H9 (cell line): Measurements from ENCODE around the gene TSPO. TPM values are rescaled to one million over a fixed set of nuclear protein-coding genes. Genes with fewer than 3 reads are reported as not detected.

Experiments
- DNase-seq: peaks from one replicate; pipeline ENCODE4 v3.0.0-alpha.2; 2017
- H2AFZ ChIP-seq: one replicate; pipeline ENCODE4 v1.6.1; 2013; ENCODE audit warnings: mild to moderate bottlenecking, low read length, control low read depth, moderate library complexity
- H2AK5ac ChIP-seq: 2 replicates; pipeline ENCODE4 v1.6.1; 2013; ENCODE audit warnings: low read length, control low read depth, mixed read lengths; ENCODE audit not compliant: insufficient read length
- H2BK120ac ChIP-seq: one replicate; pipeline ENCODE4 v1.6.1; 2013; ENCODE audit warnings: low read depth, mild to moderate bottlenecking, low read length, control low read depth, inconsistent platforms; ENCODE audit not compliant: poor library complexity, severe bottlenecking
- H2BK12ac ChIP-seq: 2 replicates; pipeline ENCODE4 v1.6.1; 2013; ENCODE audit warnings: low read length, control low read depth, mixed read lengths, low read depth; ENCODE audit not compliant: insufficient read length
- H2BK15ac ChIP-seq: 2 replicates; pipeline ENCODE4 v1.6.1; 2013; ENCODE audit warnings: low read depth, low read length, control low read depth
- H2BK20ac ChIP-seq: one replicate; pipeline ENCODE4 v1.6.1; 2013; ENCODE audit warnings: low read depth, mild to moderate bottlenecking, low read length, control low read depth, inconsistent platforms; ENCODE audit not compliant: poor library complexity, severe bottlenecking
- H2BK5ac ChIP-seq: 2 replicates; pipeline ENCODE4 v1.6.1; 2013; ENCODE audit warnings: low read length, control low read depth, mixed read lengths; ENCODE audit not compliant: insufficient read length
- H3K14ac ChIP-seq: 2 replicates; pipeline ENCODE4 v1.6.1; 2013; ENCODE audit warnings: low read length, control low read depth; ENCODE audit not compliant: insufficient read depth
- H3K18ac ChIP-seq: 2 replicates; pipeline ENCODE4 v1.6.1; 2013; ENCODE audit warnings: low read depth, mild to moderate bottlenecking, mixed read lengths, low read length, control low read depth; ENCODE audit not compliant: insufficient read length
- H3K23ac ChIP-seq: 2 replicates; pipeline ENCODE4 v1.6.1; 2013; ENCODE audit warnings: low read length, control low read depth, mixed read lengths, low read depth; ENCODE audit not compliant: insufficient read length
- H3K23me2 ChIP-seq: 2 replicates; pipeline ENCODE4 v1.6.1; 2013; ENCODE audit warnings: low read depth, mild to moderate bottlenecking, mixed read lengths, low read length, control low read depth; ENCODE audit not compliant: insufficient read length, poor library complexity, severe bottlenecking
- H3K27ac ChIP-seq: 2 replicates; pipeline ENCODE4 v1.5.1; 2013; ENCODE audit warnings: low read length, control low read depth, mixed read lengths, low read depth; ENCODE audit not compliant: insufficient read length
- H3K27me3 ChIP-seq: 2 replicates; pipeline ENCODE4 v1.6.1; 2013; ENCODE audit warnings: low read length, control low read depth, inconsistent platforms; ENCODE audit not compliant: insufficient read depth
- H3K4ac ChIP-seq: 2 replicates; pipeline ENCODE4 v1.6.1; 2013; ENCODE audit warnings: low read depth, mild to moderate bottlenecking, control low read depth, inconsistent platforms, low read length, moderate library complexity
- H3K4me1 ChIP-seq: 2 replicates; pipeline ENCODE4 v1.6.1; 2013; ENCODE audit warnings: low read length, control low read depth, inconsistent platforms; ENCODE audit not compliant: insufficient read depth
- H3K4me2 ChIP-seq: 2 replicates; pipeline ENCODE4 v1.6.1; 2013; ENCODE audit warnings: low read length, control low read depth, mixed read lengths; ENCODE audit not compliant: insufficient read length, insufficient read depth
- H3K56ac ChIP-seq: 2 replicates; pipeline ENCODE4 v1.6.1; 2013; ENCODE audit warnings: low read depth, mild to moderate bottlenecking, mixed read lengths, low read length, control low read depth; ENCODE audit not compliant: insufficient read length
- H3K79me1 ChIP-seq: 2 replicates; pipeline ENCODE4 v1.6.1; 2013; ENCODE audit warnings: low read depth, mild to moderate bottlenecking, moderate library complexity, low read length, control low read depth, inconsistent platforms; ENCODE audit not compliant: insufficient read depth, poor library complexity, severe bottlenecking
- H3K79me2 ChIP-seq: 2 replicates; pipeline ENCODE4 v1.6.1; 2013; ENCODE audit warnings: low read length, control low read depth, inconsistent platforms; ENCODE audit not compliant: insufficient read depth
- H3K9ac ChIP-seq: 2 replicates; pipeline ENCODE4 v1.6.1; 2013; ENCODE audit warnings: low read length, control low read depth, mixed read lengths; ENCODE audit not compliant: insufficient read length; ENCODE audit errors: extremely low read depth
- H3K9me3 ChIP-seq: one replicate; pipeline ENCODE4 v1.6.1; 2013; ENCODE audit warnings: low read depth, low read length, inconsistent platforms; ENCODE audit not compliant: control insufficient read depth
- H3T11ph ChIP-seq: one replicate; pipeline ENCODE4 v1.6.1; 2013; ENCODE audit warnings: mild to moderate bottlenecking, low read length, control low read depth, inconsistent platforms
- H4K20me1 ChIP-seq: one replicate; pipeline ENCODE4 v1.6.1; 2013; ENCODE audit not compliant: control insufficient read depth, insufficient read length, insufficient read depth
- H4K5ac ChIP-seq: 2 replicates; pipeline ENCODE4 v1.6.1; 2013; ENCODE audit warnings: low read depth, mild to moderate bottlenecking, mixed read lengths, low read length, control low read depth; ENCODE audit not compliant: insufficient read length
- H4K8ac ChIP-seq: replicated peaks from 2 replicates; pipeline ENCODE4 v1.6.1; 2013; ENCODE audit warnings: low read length, control low read depth, mixed read lengths, low read depth; ENCODE audit not compliant: insufficient read length
- H4K91ac ChIP-seq: 2 replicates; pipeline ENCODE4 v1.6.1; 2013; ENCODE audit warnings: low read depth, mild to moderate bottlenecking, moderate library complexity, mixed read lengths, low read length, control low read depth; ENCODE audit not compliant: insufficient read length
- H3K27ac Mint-ChIP-seq, 3 experiments: 2 replicates in 2 of 3; 3 replicates in 1 of 3; pipeline ENCODE4 v1.8.0; 2020 to 2021; ENCODE audit warnings: mixed read lengths in 3 of 3, mild to moderate bottlenecking in 1 of 3, moderate library complexity in 1 of 3
- H3K27me3 Mint-ChIP-seq: 2 replicates; pipeline ENCODE4 v1.8.0; 2021; ENCODE audit warnings: low read depth, mild to moderate bottlenecking, moderate library complexity, mixed read lengths
- H3K36me3 Mint-ChIP-seq, 3 experiments: 2 replicates in 2 of 3; 3 replicates in 1 of 3; pipeline ENCODE4 v1.8.0; 2020 to 2021; ENCODE audit warnings: low read depth in 3 of 3, mixed read lengths in 3 of 3; ENCODE audit not compliant: insufficient read depth in 1 of 3
- H3K4me1 Mint-ChIP-seq, 2 experiments: 2 replicates each; pipeline ENCODE4 v1.8.0; 2020; ENCODE audit warnings: mixed read lengths in 2 of 2
- H3K4me3 Mint-ChIP-seq, 2 experiments: 2 replicates in 1 of 2; 3 replicates in 1 of 2; pipeline ENCODE4 v1.8.0; 2020 to 2021; ENCODE audit warnings: mild to moderate bottlenecking in 2 of 2, mixed read lengths in 2 of 2, moderate library complexity in 1 of 2
- H3K9me3 Mint-ChIP-seq, 2 experiments: 2 replicates in 1 of 2; 3 replicates in 1 of 2; pipeline ENCODE4 v1.8.0; 2020; ENCODE audit warnings: mild to moderate bottlenecking in 2 of 2, mixed read lengths in 2 of 2, moderate library complexity in 1 of 2
- WGBS: extraction: QIAGEN DNeasy Blood & Tissue Kit; methylation state at CpG from one replicate; pipeline ENCODE4 v1.1.7; 2013; ENCODE audit warnings: missing lambda C conversion rate, low lambda C conversion rate, mixed read lengths; ENCODE audit not compliant: insufficient read length; ENCODE audit errors: extremely low coverage; 5-methylcytosine and 5-hydroxymethylcytosine counted together
- total RNA-seq: library from RNA; stranded (reverse); gene quantifications from 2 replicates; pipeline ENCODE4 v1.2.1, GENCODE V29; 2021
- TF ChIP-seq, protein P1 (sequence below): fragments of 200-600 bp; sonication (generic); conservative IDR thresholded peaks from 3 replicates; pipeline ENCODE4 v1.8.0; 2021; ENCODE audit warnings: antibody characterized with exemption, mild to moderate bottlenecking

Gene TSPO
- total RNA-seq, 1 experiment from 2014 or later: 14.8 TPM

DNA sequence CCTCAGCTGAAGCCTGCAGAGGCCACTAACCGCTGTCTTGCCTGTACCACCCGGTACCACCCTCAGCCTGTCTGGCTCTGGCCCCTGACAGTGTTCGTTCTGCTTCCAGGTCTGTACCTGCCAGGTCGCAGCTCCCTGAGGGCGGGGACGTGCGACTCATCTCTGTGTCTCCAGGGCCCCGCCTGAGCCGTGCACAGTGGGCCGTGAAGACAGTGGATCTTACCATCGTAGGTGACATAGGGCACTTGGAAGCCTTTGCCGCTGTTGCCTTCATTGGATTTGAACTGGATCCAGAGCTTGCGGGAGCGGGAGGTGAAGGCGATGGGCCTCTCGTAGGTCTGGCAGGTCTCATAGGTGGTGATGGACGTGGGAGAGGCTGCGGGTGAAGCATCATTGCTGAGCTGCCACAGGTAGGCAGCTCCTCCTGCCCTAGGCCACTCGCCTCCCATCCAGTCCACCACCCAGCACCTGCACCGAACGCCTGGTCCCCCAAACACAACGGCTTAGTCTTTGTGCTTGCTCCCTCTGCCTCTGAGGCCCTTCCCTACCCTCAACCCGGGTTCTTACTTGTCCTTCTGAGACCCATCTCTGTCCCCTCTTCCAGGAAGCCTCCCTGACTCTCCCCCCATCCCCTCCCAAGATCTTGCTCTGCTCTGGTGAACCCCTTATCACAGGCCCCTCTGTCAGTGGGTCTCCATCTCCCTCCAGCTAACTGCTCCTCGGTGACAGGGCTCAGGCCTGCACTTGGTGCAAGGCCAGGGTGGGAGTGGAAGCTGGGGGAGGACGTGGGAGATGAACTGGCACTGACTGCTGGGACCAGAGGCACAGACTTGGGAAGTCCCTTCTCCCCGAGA lies 56.7 kb downstream of the TSPO start:
- H3K9me3 Mint-ChIP-seq: no peaks in the 10 kb centered on the region
- peaks cover 7 to 17% of the 10 kb centered on the region in 2 experiments; a peak in 3 of 4 replicates for H3K4me1 Mint-ChIP-seq
- no peak overlapping the region for H3K56ac ChIP-seq

More for the DNA sequence above, 56.7 kb downstream of the TSPO start:
- Histone ChIP-seq H2BK15ac (no peak overlapping the region), H4K8ac (no peak overlapping the region), H2AK5ac (no peak overlapping the region), H3K9ac (no peak overlapping the region), H2BK5ac (no peak overlapping the region), H4K20me1 (no peaks in the 10 kb centered on the region), H2BK120ac (no peak overlapping the region), H3K4me1 (no peaks in the 10 kb centered on the region), H3K4me2 (no peak overlapping the region), H4K5ac (no peak overlapping the region), H3K4ac (no peak overlapping the region), H3K9me3 (no peaks in the 10 kb centered on the region), H3K79me1 (no peaks in the 10 kb centered on the region), H3K23me2 (no peaks in the 10 kb centered on the region), H3K79me2 (no peaks in the 10 kb centered on the region), H4K91ac (no peak overlapping the region), H3K18ac (no peak overlapping the region), H3T11ph (no peak overlapping the region), H2BK12ac (no peak overlapping the region), H3K27ac (no peak overlapping the region), H3K27me3 (no peaks in the 10 kb centered on the region), H3K14ac (no peak overlapping the region), H2BK20ac (no peak overlapping the region), H3K23ac (no peak overlapping the region), H2AFZ (no peak overlapping the region)
- TF ChIP-seq, protein P1, sequence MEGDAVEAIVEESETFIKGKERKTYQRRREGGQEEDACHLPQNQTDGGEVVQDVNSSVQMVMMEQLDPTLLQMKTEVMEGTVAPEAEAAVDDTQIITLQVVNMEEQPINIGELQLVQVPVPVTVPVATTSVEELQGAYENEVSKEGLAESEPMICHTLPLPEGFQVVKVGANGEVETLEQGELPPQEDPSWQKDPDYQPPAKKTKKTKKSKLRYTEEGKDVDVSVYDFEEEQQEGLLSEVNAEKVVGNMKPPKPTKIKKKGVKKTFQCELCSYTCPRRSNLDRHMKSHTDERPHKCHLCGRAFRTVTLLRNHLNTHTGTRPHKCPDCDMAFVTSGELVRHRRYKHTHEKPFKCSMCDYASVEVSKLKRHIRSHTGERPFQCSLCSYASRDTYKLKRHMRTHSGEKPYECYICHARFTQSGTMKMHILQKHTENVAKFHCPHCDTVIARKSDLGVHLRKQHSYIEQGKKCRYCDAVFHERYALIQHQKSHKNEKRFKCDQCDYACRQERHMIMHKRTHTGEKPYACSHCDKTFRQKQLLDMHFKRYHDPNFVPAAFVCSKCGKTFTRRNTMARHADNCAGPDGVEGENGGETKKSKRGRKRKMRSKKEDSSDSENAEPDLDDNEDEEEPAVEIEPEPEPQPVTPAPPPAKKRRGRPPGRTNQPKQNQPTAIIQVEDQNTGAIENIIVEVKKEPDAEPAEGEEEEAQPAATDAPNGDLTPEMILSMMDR: no peak
- no peaks in the 10 kb centered on the region; the same call in 1 of the 2 replicates for H3K27me3 Mint-ChIP-seq
- H3K27ac Mint-ChIP-seq: peak overlapping the region in 1 of 3 experiments; percentile 86; a peak in 5 of 7 replicates
- no CpG with 5 or more reads among the region's 26 CpGs for WGBS
- no peaks in the 10 kb centered on the region for H3K36me3 Mint-ChIP-seq
- no peak for DNase-seq
- H3K4me3 Mint-ChIP-seq: no peak overlapping the region
